Muscle layer of duodenum (tissue), 2 donors: ENCODE results near the gene IFIT3.

Experiments used
- H3K27ac ChIP-seq: one replicate; pipeline ENCODE4 v1.7.0; 2013; ENCODE audit warnings: mild to moderate bottlenecking, low read length
- H3K27me3 ChIP-seq: one replicate; pipeline ENCODE4 v1.7.0; 2013; ENCODE audit warnings: low read depth, mild to moderate bottlenecking, control low read depth, low read length
- H3K36me3 ChIP-seq, 2 donors: one replicate each; pipeline ENCODE4 v1.7.0; 2013; ENCODE audit warnings: low read length in 2 of 2, control low read depth in 1 of 2, mild to moderate bottlenecking in 1 of 2; ENCODE audit not compliant: insufficient read depth in 2 of 2, control insufficient read depth in 1 of 2
- H3K4me1 ChIP-seq, 2 donors: one replicate each; pipeline ENCODE4 v1.7.0; 2013; ENCODE audit warnings: low read length in 2 of 2, mild to moderate bottlenecking in 2 of 2, control low read depth in 1 of 2, moderate library complexity in 1 of 2; ENCODE audit not compliant: insufficient read depth in 2 of 2, control insufficient read depth in 1 of 2
- H3K4me3 ChIP-seq, 2 donors: one replicate each; pipeline ENCODE4 v1.7.0; 2013; ENCODE audit warnings: low read length in 2 of 2, low read depth in 1 of 2, mild to moderate bottlenecking in 1 of 2
- H3K9me3 ChIP-seq, 2 donors: one replicate each; pipeline ENCODE4 v1.7.0; 2013; ENCODE audit warnings: low read length in 2 of 2, control low read depth in 1 of 2, mild to moderate bottlenecking in 1 of 2; ENCODE audit not compliant: control insufficient read depth in 1 of 2
- donor health status: healthy.

IFIT3 gene

DNA sequence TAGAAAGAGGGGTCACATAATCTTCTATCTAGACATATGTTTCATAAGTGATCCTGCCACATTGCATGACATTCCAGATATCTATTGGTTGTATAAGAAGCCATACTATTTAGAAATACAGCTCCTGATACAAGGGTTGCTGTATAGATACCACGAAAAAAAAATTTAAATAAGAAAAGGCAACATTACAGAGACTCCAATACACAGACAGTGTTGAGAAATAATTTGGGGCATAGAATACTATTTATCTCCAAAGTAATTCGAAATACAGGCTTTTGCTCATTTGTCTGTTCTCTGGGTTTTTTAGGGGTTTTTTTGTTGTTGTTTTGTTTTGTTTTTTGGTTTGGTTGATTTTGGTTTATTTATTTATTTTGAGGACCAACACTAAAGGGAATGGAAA is 23.4 kb upstream of the IFIT3 start:
- H3K36me3 ChIP-seq = peaks cover 11 to 25% of the 10 kb centered on the region in 2 donors
- H3K27me3 ChIP-seq = no peaks in the 10 kb centered on the region
- no peak overlapping the region for H3K4me3 ChIP-seq
- H3K4me1 ChIP-seq = peaks cover 5 to 28% of the 10 kb centered on the region in 2 donors
- H3K27ac ChIP-seq = no peak overlapping the region
- no peaks in the 10 kb centered on the region for H3K9me3 ChIP-seq

GRCh38 chr10:89304925-89305324 is 22.9 kb upstream of the IFIT3 start:
- Histone ChIP-seq H3K4me3 (no peak overlapping the region), H3K27me3 (no peaks in the 10 kb centered on the region), H3K36me3 (peaks cover 11 to 25% of the 10 kb centered on the region in 2 donors), H3K4me1 (peaks cover 5 to 28% of the 10 kb centered on the region in 2 donors), H3K9me3 (no peaks in the 10 kb centered on the region), H3K27ac (no peak overlapping the region)

DNA sequence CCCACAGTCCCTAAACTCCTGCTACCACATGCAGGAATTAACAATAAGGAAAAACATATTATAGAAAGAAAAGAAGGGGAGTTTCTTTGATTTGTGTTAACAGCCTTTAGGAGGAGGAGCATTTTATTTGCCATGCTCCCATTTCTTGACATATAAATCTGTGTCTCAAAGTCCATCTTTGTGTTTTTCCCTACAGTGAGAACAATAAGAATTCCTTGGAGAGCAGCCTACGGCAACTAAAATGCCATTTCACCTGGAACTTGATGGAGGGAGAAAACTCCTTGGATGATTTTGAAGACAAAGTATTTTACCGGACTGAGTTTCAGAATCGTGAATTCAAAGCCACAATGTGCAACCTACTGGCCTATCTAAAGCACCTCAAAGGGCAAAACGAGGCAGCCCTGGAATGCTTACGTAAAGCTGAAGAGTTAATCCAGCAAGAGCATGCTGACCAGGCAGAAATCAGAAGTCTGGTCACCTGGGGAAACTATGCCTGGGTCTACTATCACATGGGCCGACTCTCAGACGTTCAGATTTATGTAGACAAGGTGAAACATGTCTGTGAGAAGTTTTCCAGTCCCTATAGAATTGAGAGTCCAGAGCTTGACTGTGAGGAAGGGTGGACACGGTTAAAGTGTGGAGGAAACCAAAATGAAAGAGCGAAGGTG is 21.9 kb upstream of the IFIT3 start:
- Histone ChIP-seq H3K4me1 (peaks cover 5 to 25% of the 10 kb centered on the region in 2 donors), H3K36me3 (peaks cover 11 to 25% of the 10 kb centered on the region in 2 donors), H3K27ac (no peak overlapping the region), H3K9me3 (no peaks in the 10 kb centered on the region), H3K27me3 (no peaks in the 10 kb centered on the region), H3K4me3 (no peak overlapping the region)

GRCh38 chr10:89306434-89307268 is 21.1 kb upstream of the IFIT3 start:
- Histone ChIP-seq H3K27ac (no peak overlapping the region), H3K9me3 (no peaks in the 10 kb centered on the region), H3K27me3 (no peaks in the 10 kb centered on the region), H3K4me1 (peaks cover 0 to 20% of the 10 kb centered on the region in 2 donors), H3K4me3 (no peak overlapping the region), H3K36me3 (peaks cover 11 to 25% of the 10 kb centered on the region in 2 donors)

DNA sequence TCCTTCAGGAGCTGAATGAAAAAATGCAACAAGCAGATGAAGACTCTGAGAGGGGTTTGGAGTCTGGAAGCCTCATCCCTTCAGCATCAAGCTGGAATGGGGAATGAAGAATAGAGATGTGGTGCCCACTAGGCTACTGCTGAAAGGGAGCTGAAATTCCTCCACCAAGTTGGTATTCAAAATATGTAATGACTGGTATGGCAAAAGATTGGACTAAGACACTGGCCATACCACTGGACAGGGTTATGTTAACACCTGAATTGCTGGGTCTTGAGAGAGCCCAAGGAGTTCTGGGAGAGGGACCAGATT is 20.6 kb upstream of the IFIT3 start:
- Histone ChIP-seq H3K9me3 (no peaks in the 10 kb centered on the region), H3K4me3 (no peak overlapping the region), H3K27ac (no peak overlapping the region), H3K36me3 (peaks cover 11 to 25% of the 10 kb centered on the region in 2 donors), H3K4me1 (peaks cover 0 to 20% of the 10 kb centered on the region in 2 donors), H3K27me3 (no peaks in the 10 kb centered on the region)

DNA sequence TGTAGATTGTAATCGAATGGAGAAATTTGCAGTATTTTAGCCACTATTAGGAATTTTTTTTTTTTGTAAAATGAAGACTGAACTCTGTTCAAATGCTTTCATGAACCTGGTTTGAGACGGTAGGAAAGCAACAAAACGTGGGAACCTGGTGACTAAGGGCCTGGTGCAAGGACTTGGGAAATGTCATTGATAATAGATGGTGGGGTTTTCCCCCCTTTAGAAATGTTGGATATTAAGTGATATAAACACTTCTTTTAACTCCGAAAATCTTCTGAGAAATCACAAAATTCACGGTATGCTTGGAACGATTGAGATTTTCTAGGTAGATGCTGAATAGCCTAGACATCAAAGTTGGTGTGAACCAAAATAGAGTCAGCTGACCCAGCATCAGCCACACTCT is 19.5 kb upstream of the IFIT3 start:
- Histone ChIP-seq H3K4me1 (peaks cover 0 to 10% of the 10 kb centered on the region in 2 donors), H3K36me3 (peaks cover 11 to 25% of the 10 kb centered on the region in 2 donors), H3K27ac (no peak overlapping the region), H3K4me3 (no peak overlapping the region), H3K27me3 (no peaks in the 10 kb centered on the region), H3K9me3 (no peaks in the 10 kb centered on the region)

- Histone ChIP-seq H3K27me3 (no peaks in the 10 kb centered on the region), H3K4me1 (peaks cover 0 to 5% of the 10 kb centered on the region in 2 donors), H3K4me3 (no peak overlapping the region), H3K27ac (no peak overlapping the region), H3K36me3 (peaks cover 11 to 25% of the 10 kb centered on the region in 2 donors), H3K9me3 (no peaks in the 10 kb centered on the region)
Observed at GRCh38 chr10:89308736-89309135, 19.1 kb upstream of the IFIT3 start.

- Histone ChIP-seq H3K36me3 (peaks cover 11 to 25% of the 10 kb centered on the region in 2 donors), H3K4me1 (no peaks in the 10 kb centered on the region), H3K9me3 (no peaks in the 10 kb centered on the region), H3K27me3 (no peaks in the 10 kb centered on the region), H3K27ac (no peak overlapping the region), H3K4me3 (no peak overlapping the region)
Observed at GRCh38 chr10:89309156-89310055, 18.4 kb upstream of the IFIT3 start.

GRCh38 chr10:89310056-89310893 is 17.5 kb upstream of the IFIT3 start:
- Histone ChIP-seq H3K36me3 (peaks cover 11 to 25% of the 10 kb centered on the region in 2 donors), H3K4me1 (no peaks in the 10 kb centered on the region), H3K27me3 (no peaks in the 10 kb centered on the region), H3K9me3 (no peaks in the 10 kb centered on the region), H3K4me3 (no peak overlapping the region), H3K27ac (no peak overlapping the region)

- no peaks in the 10 kb centered on the region for H3K9me3 ChIP-seq
- H3K36me3 ChIP-seq = peaks cover 0 to 5% of the 10 kb centered on the region in 2 donors
- no peak overlapping the region for H3K27ac ChIP-seq
- H3K4me1 ChIP-seq = no peaks in the 10 kb centered on the region
- no peak overlapping the region for H3K4me3 ChIP-seq
- H3K27me3 ChIP-seq = no peaks in the 10 kb centered on the region
Observed at GRCh38 chr10:89312973-89313372, 14.8 kb upstream of the IFIT3 start.
